GM13976 (cell line): ENCODE data around the gene PPM1B.

ENCODE experiments used
- DNase-seq: peaks from one replicate; pipeline ENCODE4 v3.0.0; 2012; ENCODE audit warnings: low spot score
- in situ Hi-C: fragments of 300-500 bp; cut with MboI; formaldehyde crosslinking; loops from one replicate; pipeline ENCODE4 v1.12.0; 2022; ENCODE audit warnings: low sequenced_read_pairs, mixed read lengths, inconsistent platforms; ENCODE audit not compliant: unreplicated experiment
- TF ChIP-seq, protein P1 (sequence below): IDR thresholded peaks from 2 replicates; pipeline ENCODE4 v1.5.1; 2012; ENCODE audit warnings: borderline replicate concordance, mild to moderate bottlenecking; ENCODE audit not compliant: insufficient read depth; ENCODE audit errors: extremely low read depth, missing control alignments, control extremely low read depth

The PPM1B gene

DNA sequence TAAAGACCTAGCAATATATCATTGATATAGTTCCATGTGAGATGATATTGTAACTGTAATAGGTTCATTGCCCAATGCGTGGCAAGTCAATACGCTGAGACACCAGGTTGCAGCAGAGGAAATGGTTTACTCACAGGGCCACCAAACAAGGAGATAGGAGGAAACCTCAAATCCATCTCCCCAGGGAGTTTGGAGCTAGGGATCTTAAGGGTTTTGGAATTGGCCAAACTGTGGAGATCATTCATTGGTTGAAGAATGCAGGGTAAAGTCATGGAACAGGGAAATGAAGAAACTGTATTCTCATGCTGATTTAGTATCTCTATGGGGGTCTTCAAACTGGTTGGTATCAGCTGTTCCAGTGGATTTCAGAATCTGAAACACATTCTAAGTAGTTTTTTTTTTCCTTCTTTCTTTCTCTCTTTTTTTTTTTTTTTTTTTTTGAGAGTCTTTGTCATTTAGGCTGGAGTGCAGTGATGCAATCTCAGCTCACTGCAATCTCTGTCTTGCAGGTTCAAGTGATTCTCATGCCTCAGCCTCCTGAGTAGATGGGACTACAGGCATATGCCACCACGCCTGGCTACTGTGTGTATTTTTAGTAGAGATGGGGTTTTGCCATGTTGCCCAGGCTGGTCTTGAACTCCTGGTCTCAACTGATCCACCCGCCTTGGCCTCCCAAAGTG lies 30.7 kb upstream of the PPM1B start:
- in situ Hi-C loops, result no loop called here
- no peak for DNase-seq
- TF ChIP-seq, protein P1, sequence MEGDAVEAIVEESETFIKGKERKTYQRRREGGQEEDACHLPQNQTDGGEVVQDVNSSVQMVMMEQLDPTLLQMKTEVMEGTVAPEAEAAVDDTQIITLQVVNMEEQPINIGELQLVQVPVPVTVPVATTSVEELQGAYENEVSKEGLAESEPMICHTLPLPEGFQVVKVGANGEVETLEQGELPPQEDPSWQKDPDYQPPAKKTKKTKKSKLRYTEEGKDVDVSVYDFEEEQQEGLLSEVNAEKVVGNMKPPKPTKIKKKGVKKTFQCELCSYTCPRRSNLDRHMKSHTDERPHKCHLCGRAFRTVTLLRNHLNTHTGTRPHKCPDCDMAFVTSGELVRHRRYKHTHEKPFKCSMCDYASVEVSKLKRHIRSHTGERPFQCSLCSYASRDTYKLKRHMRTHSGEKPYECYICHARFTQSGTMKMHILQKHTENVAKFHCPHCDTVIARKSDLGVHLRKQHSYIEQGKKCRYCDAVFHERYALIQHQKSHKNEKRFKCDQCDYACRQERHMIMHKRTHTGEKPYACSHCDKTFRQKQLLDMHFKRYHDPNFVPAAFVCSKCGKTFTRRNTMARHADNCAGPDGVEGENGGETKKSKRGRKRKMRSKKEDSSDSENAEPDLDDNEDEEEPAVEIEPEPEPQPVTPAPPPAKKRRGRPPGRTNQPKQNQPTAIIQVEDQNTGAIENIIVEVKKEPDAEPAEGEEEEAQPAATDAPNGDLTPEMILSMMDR, result no peak

DNA sequence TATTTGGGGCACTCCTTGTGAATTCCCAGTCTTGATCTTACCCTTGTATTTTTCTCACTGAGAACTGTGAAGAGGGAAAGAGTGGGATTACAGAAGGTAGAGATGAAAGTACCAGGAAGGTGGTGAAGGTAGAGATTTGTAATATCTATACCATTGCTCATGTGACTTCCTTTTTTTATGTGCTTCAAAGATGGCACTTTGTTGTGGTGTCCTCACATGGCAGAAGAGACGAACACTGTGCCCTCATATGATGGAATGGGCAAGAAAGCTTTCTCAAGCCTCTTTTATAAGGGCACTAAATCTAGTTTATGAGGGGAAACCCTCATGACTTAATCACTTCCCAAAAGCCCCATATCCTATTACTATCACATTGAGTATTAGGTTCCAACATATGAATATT lies 28.9 kb upstream of the PPM1B start:
- TF ChIP-seq, protein P1, result no peak
- no peak for DNase-seq
- in situ Hi-C loops, result no loop called here

DNA sequence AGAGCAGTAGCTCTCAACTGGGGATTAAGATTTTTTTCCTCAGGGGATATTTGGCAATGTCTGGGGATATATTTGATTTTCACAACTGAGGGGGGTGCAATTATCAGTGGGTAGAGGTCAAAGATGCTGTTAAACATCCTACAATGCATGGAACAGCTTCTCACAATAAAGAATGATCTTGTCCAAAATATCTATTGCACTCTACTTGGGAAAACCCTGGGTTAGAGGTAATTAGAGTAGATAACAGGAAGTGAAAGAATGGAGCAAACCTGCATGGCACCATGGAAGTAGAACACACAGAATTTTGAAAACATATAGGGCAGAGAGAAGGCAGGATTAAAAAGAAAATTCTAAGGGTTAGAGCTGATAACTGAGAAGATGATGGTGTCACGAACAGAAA lies 26.4 kb upstream of the PPM1B start:
- in situ Hi-C loops, result no loop called here
- TF ChIP-seq, protein P1, result no peak
- no peak for DNase-seq

DNA sequence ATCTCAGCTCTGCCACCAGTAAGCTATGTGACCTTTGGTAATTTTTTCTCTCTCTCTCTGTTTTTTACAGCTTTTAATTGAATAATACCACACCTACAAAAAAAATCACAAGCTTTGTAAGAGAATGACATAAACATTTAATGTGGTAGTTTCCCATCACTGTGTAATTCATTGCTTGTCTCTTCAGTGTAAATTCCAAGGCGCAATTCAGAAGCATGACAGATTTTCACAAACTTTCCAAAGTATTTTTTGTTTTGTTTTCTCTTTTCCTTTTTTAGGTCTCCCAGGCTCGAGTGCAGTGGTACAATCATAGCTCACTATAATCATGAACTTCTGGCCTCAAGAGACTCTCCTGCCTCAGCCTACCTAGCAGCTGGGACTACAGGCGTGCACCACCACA lies 25.0 kb upstream of the PPM1B start:
- in situ Hi-C loops, result no loop called here
- TF ChIP-seq, protein P1, result no peak
- no peak for DNase-seq

DNA sequence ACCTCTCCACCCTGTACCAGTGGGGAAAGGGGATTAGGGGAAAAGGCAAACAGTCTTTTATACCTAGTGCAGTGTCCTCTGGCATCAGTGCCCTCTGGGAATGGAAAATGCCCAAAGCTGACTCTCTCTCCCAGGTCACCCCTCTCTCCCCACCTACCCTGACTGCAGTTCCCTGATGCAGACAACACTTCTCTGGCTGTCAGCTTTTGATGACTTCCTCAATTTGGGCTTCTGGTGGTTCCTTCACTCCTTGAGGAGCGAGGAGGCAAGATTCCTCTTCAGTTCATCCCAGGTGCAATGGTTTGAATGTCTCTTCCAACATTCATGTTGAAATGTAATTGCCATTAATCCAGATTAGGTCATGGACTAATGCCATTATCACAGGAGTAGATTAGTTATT lies 19.7 kb upstream of the PPM1B start:
- in situ Hi-C loops, result no loop called here
- DNase-seq, result no peak
- TF ChIP-seq, protein P1, result no peak

DNA sequence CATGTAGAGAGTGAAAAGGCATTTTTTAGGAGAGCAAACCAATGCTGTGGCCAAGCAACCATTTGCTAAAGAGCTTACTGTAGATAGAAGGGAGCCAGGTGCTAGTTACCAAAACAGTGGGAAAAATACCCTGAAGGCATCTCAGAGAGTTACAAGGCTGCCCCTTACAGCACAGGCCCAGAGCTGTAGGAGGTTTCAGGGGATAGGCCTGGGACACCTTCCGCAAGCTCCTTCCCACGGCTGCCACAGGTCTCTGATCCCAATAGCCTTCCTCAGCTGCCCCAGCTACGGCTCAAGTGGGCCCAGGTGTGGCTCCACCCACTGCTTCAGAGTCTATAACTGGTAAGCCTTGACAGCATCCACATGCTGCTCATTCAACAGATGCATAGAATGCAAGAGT lies 18.2 kb upstream of the PPM1B start:
- in situ Hi-C loops, result no loop called here
- TF ChIP-seq, protein P1, result no peak
- DNase-seq, result no peak
